GM23338 (cell line): ENCODE results near the gene GRK5. TPM values are rescaled to one million over a fixed set of nuclear protein-coding genes. Genes with fewer than 3 reads are reported as not detected.

Experiments
- ATAC-seq: fragments of 200-7000 bp; cut with Tn5 transposase; 3 replicates; pipeline ENCODE4 v1.9.1; 2020
- DNase-seq: peaks from one replicate; pipeline ENCODE4 v3.0.0-alpha.2; 2015; ENCODE audit warnings: low spot score
- H2AFZ ChIP-seq: fragments of 200-600 bp; sonication (generic); 2 replicates; pipeline ENCODE4 v1.8.0; 2016; ENCODE audit warnings: antibody characterized with exemption, mild to moderate bottlenecking, moderate library complexity
- H3F3A ChIP-seq: fragments of 200-600 bp; sonication (generic); replicated peaks from 2 replicates; pipeline ENCODE4 v1.8.0; 2017; ENCODE audit warnings: antibody characterized with exemption, mixed run types, low read depth
- H3K27ac ChIP-seq: fragments of 200-600 bp; sonication (generic); 2 replicates; pipeline ENCODE4 v1.6.1; 2016; ENCODE audit warnings: low read depth
- H3K27me3 ChIP-seq: fragments of 200-600 bp; sonication (generic); 2 replicates; pipeline ENCODE4 v1.8.0; 2016; ENCODE audit warnings: mild to moderate bottlenecking, mixed run types, moderate library complexity; ENCODE audit not compliant: insufficient read depth
- H3K36me3 ChIP-seq: fragments of 200-600 bp; sonication (generic); 2 replicates; pipeline ENCODE4 v1.8.0; 2016; ENCODE audit warnings: mild to moderate bottlenecking; ENCODE audit not compliant: insufficient read depth
- H3K4me1 ChIP-seq: fragments of 200-600 bp; sonication (generic); 2 replicates; pipeline ENCODE4 v1.8.0; 2016; ENCODE audit warnings: mild to moderate bottlenecking, moderate library complexity; ENCODE audit not compliant: insufficient read depth
- H3K4me2 ChIP-seq: fragments of 200-600 bp; sonication (generic); 2 replicates; pipeline ENCODE4 v1.7.1; 2017; ENCODE audit warnings: mixed run types
- H3K4me3 ChIP-seq: fragments of 200-600 bp; sonication (generic); 2 replicates; pipeline ENCODE4 v1.6.1; 2016; ENCODE audit warnings: mixed run types
- H3K79me2 ChIP-seq: fragments of 200-600 bp; sonication (generic); replicated peaks from 2 replicates; pipeline ENCODE4 v1.8.0; 2017; ENCODE audit warnings: mild to moderate bottlenecking; ENCODE audit not compliant: insufficient read depth
- H3K9me2 ChIP-seq: fragments of 200-600 bp; sonication (generic); 2 replicates; pipeline ENCODE4 v1.8.0; 2017; ENCODE audit not compliant: insufficient read depth
- H4K20me1 ChIP-seq: fragments of 200-600 bp; sonication (generic); replicated peaks from 2 replicates; pipeline ENCODE4 v1.8.0; 2017; ENCODE audit warnings: mild to moderate bottlenecking; ENCODE audit not compliant: insufficient read depth
- H3K27ac Mint-ChIP-seq: 2 replicates; pipeline ENCODE4 v1.8.0; 2020; ENCODE audit warnings: inconsistent platforms, mild to moderate bottlenecking, moderate library complexity, mixed read lengths
- H3K27me3 Mint-ChIP-seq: 3 replicates; pipeline ENCODE4 v1.8.0; 2022; ENCODE audit warnings: low read depth, mild to moderate bottlenecking, moderate library complexity, mixed read lengths, inconsistent platforms; ENCODE audit not compliant: insufficient read depth, poor library complexity
- H3K36me3 Mint-ChIP-seq: 3 replicates; pipeline ENCODE4 v1.8.0; 2021; ENCODE audit warnings: low read depth, mild to moderate bottlenecking, inconsistent platforms, moderate library complexity, mixed read lengths
- H3K4me1 Mint-ChIP-seq: 3 replicates; pipeline ENCODE4 v1.8.0; 2020; ENCODE audit warnings: mild to moderate bottlenecking, inconsistent platforms, mixed read lengths
- H3K4me3 Mint-ChIP-seq: 3 replicates; pipeline ENCODE4 v1.8.0; 2021; ENCODE audit warnings: moderate library complexity, mild to moderate bottlenecking, inconsistent platforms, mixed read lengths
- H3K9me3 Mint-ChIP-seq: 3 replicates; pipeline ENCODE4 v1.8.0; 2020; ENCODE audit warnings: moderate library complexity, mild to moderate bottlenecking, inconsistent platforms, mixed read lengths
- CREB1 ChIP-seq: fragments of 250-450 bp; sonication (Bioruptor Pico); IDR thresholded peaks from 2 replicates; pipeline ENCODE4 v1.5.0; 2020; ENCODE audit warnings: low read depth, mild to moderate bottlenecking, moderate library complexity
- ETS1 ChIP-seq: IDR thresholded peaks from 2 replicates; pipeline ENCODE4 v1.6.1; 2016; ENCODE audit warnings: antibody characterized with exemption
- EZH2 ChIP-seq: fragments of 200-600 bp; sonication (generic); IDR thresholded peaks from one replicate; pipeline ENCODE4 v1.8.0; 2017; ENCODE audit warnings: antibody characterized with exemption, mild to moderate bottlenecking, low read depth; ENCODE audit not compliant: unreplicated experiment
- EZH2phosphoT487 ChIP-seq: fragments of 200-600 bp; sonication (generic); IDR thresholded peaks from one replicate; pipeline ENCODE4 v1.8.1; 2018; ENCODE audit warnings: antibody characterized with exemption; ENCODE audit not compliant: unreplicated experiment
- JUNB ChIP-seq: IDR thresholded peaks from one replicate; pipeline ENCODE4 v1.6.1; 2016; ENCODE audit warnings: antibody characterized with exemption; ENCODE audit not compliant: unreplicated experiment
- NANOG ChIP-seq: IDR thresholded peaks from 2 replicates; pipeline ENCODE4 v1.6.1; 2016; ENCODE audit warnings: antibody characterized with exemption, borderline replicate concordance
- POLR2AphosphoS5 ChIP-seq: IDR thresholded peaks from 2 replicates; pipeline ENCODE4 v1.6.1; 2016; ENCODE audit warnings: antibody characterized with exemption, low read depth
- REST ChIP-seq: IDR thresholded peaks from one replicate; pipeline ENCODE4 v1.6.1; 2018; ENCODE audit warnings: antibody characterized with exemption; ENCODE audit not compliant: unreplicated experiment
- STAT1 ChIP-seq: IDR thresholded peaks from one replicate; pipeline ENCODE4 v1.6.1; 2016; ENCODE audit warnings: antibody characterized with exemption; ENCODE audit not compliant: unreplicated experiment
- ZNF114 ChIP-seq: fragments of 250-450 bp; sonication (Bioruptor Pico); IDR thresholded peaks from 2 replicates; pipeline ENCODE4 v1.5.0; 2020; ENCODE audit warnings: mild to moderate bottlenecking, moderate library complexity
- ZNF331 ChIP-seq: fragments of 250-450 bp; sonication (Bioruptor Pico); IDR thresholded peaks from 2 replicates; pipeline ENCODE4 v1.5.0; 2020; ENCODE audit warnings: low read depth, mild to moderate bottlenecking, moderate library complexity
- ZNF462 ChIP-seq: fragments of 250-450 bp; sonication (Bioruptor Pico); IDR thresholded peaks from 2 replicates; pipeline ENCODE4 v1.5.0; 2020; ENCODE audit warnings: mild to moderate bottlenecking, moderate library complexity
- polyA plus RNA-seq: library from polyadenylated mRNA; unstranded; fragments of >200 nt; fragmentation: Nextera tagmentation; extraction: Ambion mirVana; gene quantifications from 2 replicates; pipeline ENCODE4 v1.2.1, GENCODE V29; 2016
- total RNA-seq: library from RNA; depleted of rRNA; stranded (reverse); fragments of >200 nt; shearing (Covaris generic); gene quantifications from 2 replicates; pipeline ENCODE4 v1.2.3, GENCODE V29; 2014
- TF ChIP-seq, protein P1 (sequence below), 2 experiments: fragments of 200-600 bp in 1 of 2; sonication (generic) in 1 of 2; conservative IDR thresholded peaks; 2 replicates each; pipeline versions ENCODE4 v1.5.1 to v1.6.1; 2016 to 2017; ENCODE audit warnings: antibody characterized with exemption in 2 of 2, low read depth in 2 of 2, mild to moderate bottlenecking in 2 of 2, moderate library complexity in 1 of 2

GRK5 gene
- total and polyA plus RNA-seq, 2 experiments from 2014 or later = 0.53 to 2.0 TPM

GRCh38 chr10:119282446-119282845 lies 75.1 kb downstream of the GRK5 start:
- Mint-ChIP-seq H3K27ac (no peak overlapping the region), H3K9me3 (no peaks in the 10 kb centered on the region), H3K36me3 (no peaks in the 10 kb centered on the region), H3K4me3 (no peak overlapping the region), H3K27me3 (peaks cover 3% of the 10 kb centered on the region), H3K4me1 (peaks cover 2% of the 10 kb centered on the region; the same call in 1 of the 3 replicates)
- DNase-seq (no peak), ATAC-seq (no peak)
- Histone ChIP-seq H3K9me2 (no peaks in the 10 kb centered on the region), H3K27ac (no peak overlapping the region), H4K20me1 (no peaks in the 10 kb centered on the region), H3K4me1 (no peaks in the 10 kb centered on the region), H3F3A (no peaks in the 10 kb centered on the region), H3K27me3 (no peaks in the 10 kb centered on the region), H3K36me3 (no peaks in the 10 kb centered on the region), H3K4me3 (no peak overlapping the region), H3K4me2 (no peak overlapping the region), H3K79me2 (no peaks in the 10 kb centered on the region), H2AFZ (no peak overlapping the region)
- TF ChIP-seq ETS1 (no peak), EZH2 (no peak), NANOG (no peak), POLR2AphosphoS5 (no peak), CREB1 (no peak), REST (no peak), ZNF331 (no peak), ZNF462 (CRISPR knock-in tag) (no peak), EZH2phosphoT487 (no peak), ZNF114 (CRISPR knock-in tag) (no peak), STAT1 (no peak), JUNB (no peak)
- TF ChIP-seq, protein P1, sequence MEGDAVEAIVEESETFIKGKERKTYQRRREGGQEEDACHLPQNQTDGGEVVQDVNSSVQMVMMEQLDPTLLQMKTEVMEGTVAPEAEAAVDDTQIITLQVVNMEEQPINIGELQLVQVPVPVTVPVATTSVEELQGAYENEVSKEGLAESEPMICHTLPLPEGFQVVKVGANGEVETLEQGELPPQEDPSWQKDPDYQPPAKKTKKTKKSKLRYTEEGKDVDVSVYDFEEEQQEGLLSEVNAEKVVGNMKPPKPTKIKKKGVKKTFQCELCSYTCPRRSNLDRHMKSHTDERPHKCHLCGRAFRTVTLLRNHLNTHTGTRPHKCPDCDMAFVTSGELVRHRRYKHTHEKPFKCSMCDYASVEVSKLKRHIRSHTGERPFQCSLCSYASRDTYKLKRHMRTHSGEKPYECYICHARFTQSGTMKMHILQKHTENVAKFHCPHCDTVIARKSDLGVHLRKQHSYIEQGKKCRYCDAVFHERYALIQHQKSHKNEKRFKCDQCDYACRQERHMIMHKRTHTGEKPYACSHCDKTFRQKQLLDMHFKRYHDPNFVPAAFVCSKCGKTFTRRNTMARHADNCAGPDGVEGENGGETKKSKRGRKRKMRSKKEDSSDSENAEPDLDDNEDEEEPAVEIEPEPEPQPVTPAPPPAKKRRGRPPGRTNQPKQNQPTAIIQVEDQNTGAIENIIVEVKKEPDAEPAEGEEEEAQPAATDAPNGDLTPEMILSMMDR (conservative IDR thresholded peaks at IDR 0.05; ENCODE audit: low read depth in 2 of 2) = no peak
